Stimulated activated naive CD8-positive, alpha-beta T cell treated with anti-CD3 and anti-CD28 coated beads, Interleukin-15, Interleukin-2, amounts not matched to agents 100 U/mL and 50 U/mL, for 24 hours (primary cell): ENCODE results near the gene CLEC2L.

Experiments used
- ATAC-seq: fragments of 150-1000 bp; cut with Tn5 transposase; one replicate; pipeline ENCODE4 v1.10.0; 2021
- DNase-seq: peaks from one replicate; pipeline ENCODE4 v3.0.0; 2021

CLEC2L gene

DNA sequence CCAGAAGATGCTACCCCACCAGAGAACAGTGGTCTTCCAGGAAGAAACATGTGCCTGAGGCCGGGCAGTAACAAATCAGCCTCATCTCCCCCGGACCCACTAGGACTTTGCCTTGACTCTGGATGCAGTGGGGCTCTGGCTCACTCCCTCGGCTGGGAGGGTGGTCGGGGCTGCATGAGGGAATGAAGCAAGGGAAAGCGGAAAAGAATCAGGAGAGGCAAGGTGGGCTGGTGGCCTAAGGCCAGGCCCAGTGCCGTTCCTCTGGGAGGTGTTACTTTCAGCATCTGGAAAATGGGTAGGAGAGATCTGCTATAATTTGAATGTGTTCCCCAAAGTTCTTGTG is 51.8 kb downstream of the CLEC2L start:
- no peak for ATAC-seq
- DNase-seq = no peak

DNA sequence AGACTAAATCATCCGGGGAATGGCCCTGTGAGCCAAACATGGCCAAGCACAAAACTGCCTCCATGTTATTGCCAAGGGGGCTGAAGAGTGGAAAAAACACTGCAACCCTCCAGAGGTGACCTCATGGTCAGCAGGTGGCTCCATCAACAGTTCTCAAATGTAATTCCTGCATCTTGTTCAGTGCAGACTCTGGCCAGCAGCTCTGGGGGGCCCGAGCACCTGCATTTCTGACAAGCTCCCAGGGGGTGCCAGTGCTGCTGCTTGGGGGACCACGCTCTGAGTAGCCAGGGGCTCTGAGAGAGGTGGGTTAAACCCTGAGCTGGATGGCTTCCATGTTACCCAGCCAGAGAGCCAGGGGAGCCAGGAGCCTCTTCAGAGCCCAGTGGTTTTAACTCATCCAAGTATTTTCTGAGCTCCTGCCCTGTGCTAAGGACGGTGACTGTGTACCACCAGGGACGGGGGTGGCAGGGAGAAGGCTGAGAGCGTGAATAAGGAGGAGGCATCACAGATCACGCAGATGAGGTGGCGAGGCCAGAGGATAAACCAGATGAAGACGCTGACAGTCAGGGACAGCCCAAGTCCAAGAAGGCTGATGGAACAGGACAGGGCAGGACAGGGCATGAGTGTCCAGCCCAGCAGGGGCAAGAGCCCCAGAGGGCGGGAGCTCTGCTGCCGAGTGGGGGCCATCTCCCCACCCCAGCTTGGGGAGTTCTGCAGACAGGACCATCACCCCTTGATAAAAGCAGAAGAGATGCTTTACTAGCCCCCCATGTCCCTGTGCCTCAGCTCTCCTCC is 52.9 kb downstream of the CLEC2L start:
- ATAC-seq = no peak
- no peak for DNase-seq

- ATAC-seq = no peak
- no peak for DNase-seq
Observed at GRCh38 chr7:139580435-139580834, 57.0 kb downstream of the CLEC2L start.

GRCh38 chr7:139582130-139582650 is 58.7 kb downstream of the CLEC2L start:
- DNase-seq (no peak), ATAC-seq (no peak)

DNA sequence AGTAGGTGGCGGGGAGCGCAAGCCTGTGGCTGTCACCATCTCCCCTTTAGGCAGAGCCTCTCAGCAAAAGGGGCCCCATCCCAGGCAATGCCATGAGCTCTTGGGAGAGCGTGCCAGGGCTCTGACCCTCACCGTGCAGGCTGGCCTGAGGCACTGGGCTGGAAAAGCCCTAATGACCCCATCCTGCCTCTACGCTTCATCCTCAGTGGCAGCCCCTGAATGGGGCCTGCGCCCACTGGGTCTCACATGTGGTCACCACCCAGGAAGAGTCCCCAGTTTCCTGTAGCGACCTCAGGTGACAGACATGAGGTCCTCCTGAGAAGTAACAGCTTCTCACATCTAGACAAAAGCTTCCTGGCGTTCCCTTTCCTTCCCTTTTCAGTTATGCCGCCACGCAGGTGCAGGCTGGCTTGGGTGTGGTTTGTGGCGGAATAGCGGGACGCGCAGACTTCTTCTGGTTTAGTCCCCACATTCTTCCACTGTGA is 59.2 kb downstream of the CLEC2L start:
- ATAC-seq (peak; percentile 6), DNase-seq (no peak)

DNA sequence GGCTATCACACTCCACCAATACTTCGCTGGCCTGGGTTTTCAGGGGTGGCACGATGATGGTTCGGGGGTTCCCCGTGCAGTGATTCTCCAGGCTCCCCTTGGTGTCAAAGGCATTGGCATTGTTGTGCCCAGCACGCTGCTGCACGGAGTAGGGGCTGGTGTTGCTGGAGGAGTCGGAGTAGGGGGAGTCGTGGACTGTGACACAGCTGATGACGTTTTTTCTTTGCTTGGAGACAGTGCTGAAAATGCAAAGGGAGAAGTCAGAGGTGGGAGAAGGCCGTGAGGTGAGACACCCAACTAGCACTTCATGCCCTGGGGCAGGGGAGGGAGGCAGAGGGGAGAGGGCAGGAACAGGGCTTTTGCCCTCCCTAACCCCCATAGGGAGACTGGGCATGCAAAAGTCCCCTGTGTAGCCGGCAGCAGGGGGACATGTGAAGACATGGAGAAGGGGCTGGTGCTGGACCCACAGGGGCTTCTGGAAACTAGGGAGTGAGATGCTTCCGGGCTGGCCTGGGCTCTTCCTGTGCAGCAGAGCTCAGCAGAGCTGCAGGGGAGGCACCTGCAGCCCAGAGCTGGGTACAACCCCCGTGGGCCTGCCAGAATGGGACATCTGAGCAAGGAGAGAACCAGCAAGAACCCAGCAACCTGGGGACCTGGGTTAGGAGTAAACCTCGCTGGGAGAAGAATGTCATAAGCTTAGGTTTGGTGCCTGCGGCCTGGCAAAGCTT is 60.5 kb downstream of the CLEC2L start:
- ATAC-seq = no peak
- DNase-seq = no peak

DNA sequence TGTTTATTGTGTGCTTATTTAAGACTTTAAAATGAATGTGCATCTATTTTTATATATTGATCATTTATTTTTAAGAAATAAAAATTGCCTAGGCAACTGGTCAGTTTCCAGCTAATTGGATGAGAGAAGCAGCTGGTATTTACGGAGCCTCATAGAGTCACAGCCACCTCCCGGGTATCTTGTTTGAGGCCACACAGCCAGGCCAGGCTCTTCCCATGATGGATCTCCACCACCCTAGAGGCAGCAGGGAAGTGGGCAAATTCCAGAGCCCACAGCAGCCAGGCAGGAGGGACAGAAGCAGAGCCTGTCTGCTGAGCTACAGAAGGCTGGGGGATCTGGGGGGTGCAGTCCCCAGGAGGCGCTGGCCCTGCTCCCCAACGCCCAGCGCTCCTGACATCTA is 61.6 kb downstream of the CLEC2L start:
- DNase-seq (no peak), ATAC-seq (no peak)

GRCh38 chr7:139586286-139586685 is 62.8 kb downstream of the CLEC2L start:
- ATAC-seq (no peak), DNase-seq (no peak)

GRCh38 chr7:139587535-139587934 is 64.0 kb downstream of the CLEC2L start:
- DNase-seq (no peak), ATAC-seq (no peak)

DNA sequence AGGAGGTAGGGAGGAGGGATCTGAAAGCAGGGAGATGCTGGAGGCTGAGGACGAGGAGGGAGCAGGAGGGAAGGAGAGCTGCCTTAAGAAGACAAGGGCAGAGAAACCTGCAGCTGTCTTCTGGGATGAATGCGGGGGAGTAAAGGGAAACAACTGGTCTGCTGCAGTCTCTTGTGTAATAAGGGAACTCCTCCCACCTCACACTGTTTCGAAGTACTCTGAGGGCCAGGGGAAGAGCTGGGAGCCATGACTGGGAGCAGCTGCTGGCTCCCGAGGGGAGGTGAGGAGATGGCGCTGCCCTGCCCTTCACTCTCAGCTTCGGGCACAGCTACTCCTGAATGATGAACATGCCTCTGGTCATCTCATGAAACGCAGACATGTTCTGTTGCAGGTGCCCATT is 65.1 kb downstream of the CLEC2L start:
- DNase-seq = no peak
- no peak for ATAC-seq

- ATAC-seq (no peak), DNase-seq (no peak)
Observed at GRCh38 chr7:139589474-139589873, 66.0 kb downstream of the CLEC2L start.

- ATAC-seq = no peak
Observed at GRCh38 chr7:139591550-139592195, 68.2 kb downstream of the CLEC2L start.

DNA sequence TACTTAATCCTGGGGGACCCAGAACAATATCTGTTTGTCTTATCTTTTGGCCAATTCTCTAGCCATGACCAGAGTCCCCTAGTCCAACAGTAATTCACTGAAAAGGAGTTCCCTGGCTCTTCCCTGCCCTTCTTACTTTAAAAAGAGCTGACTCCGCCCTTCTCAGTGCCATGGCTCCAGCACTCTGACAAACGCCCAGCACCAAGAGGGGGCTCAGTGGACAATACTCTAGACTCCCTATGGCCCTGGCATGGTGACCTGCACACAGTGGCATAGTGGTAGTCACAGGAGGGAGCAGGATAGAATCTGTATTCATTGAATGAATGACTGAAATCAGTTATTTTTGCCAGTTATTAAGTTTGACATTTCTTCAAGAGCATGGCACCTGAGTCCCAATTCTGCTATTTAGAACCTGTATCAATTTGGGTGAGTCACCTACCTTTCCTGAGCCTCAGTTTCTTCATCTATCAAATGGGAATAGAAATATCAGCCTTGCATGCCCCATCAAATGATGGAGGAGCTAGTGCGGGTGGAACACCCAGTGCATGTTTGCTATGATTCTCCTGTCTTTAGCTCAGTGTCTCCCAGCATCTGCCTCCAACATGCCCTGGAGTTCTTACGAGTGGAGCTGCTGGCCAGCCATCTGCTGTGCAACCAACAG is 69.4 kb downstream of the CLEC2L start:
- DNase-seq = no peak
- no peak for ATAC-seq

More at GRCh38 chr7:139591550-139592195, 68.2 kb downstream of the CLEC2L start:
- no peak for DNase-seq

GRCh38 chr7:139594090-139594489 is 70.6 kb downstream of the CLEC2L start:
- DNase-seq = no peak
- no peak for ATAC-seq
